Measurements from ENCODE around the gene CHDH.
A peak's percentile ranks its signal among the peaks of the same experiment; 100 is the strongest.

CHDH gene

DNA sequence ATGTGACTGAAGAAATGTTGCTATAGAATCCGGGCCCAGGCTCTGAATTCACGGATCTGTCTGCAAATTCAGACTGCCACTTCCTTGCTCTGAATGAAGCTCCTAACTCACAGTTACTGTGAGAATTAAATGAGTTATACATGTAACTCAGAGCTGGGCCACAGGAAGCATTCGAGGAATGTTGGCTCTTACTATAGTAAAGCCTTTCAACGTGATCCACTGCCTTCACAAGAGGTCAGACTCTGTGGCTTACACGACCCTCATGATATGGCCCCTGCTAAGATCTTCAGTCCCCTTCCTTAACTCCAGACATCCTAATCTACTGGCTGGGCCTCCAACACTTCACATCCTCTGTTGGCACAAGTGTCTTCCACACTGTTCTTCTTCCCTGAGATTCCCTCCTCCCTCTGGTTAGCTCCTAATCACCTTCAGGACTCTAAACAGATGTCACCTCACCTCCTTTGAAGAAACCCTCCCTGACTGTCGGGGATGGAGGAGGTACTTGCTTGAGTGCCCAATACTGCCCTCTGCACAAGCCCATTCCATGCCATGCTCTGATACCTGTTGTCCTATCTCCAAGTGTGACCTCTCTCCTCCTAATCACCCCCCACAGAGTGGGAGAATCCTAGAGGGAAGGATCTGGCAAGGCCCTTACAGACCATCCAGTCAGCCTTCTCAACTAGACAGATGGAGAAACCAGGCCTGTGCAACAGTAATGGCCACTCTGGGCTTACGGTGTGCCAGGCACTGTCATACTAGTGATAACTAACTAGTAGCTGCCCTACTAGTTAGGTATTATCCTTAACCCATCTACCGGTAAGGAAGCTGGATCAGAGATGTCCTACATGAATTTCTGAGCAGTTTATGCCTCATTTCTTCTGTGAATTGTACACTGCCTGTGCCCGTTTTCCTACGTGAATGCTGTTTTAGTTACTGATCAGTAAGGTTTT lies 34.5 kb upstream of the CHDH start:
- DNase-seq (peak; percentile 6), ATAC-seq (ENCODE audit: insufficient read depth, low read depth) (no peak)
- Histone ChIP-seq H3K79me2 (ENCODE audit: insufficient read depth, low read length) (peaks cover 13% of the 10 kb centered on the region), H3K9ac (ENCODE audit: low read depth, low read length) (peak overlapping the region; percentile 76), H3K36me3 (ENCODE audit: insufficient read depth, low read length) (peaks cover 44% of the 10 kb centered on the region), H2AFZ (ENCODE audit: low read depth, low read length) (peak overlapping the region; percentile 89), H3K27me3 (ENCODE audit: insufficient read depth, low read length, poor library complexity) (peaks cover 8% of the 10 kb centered on the region), H3K27ac (ENCODE audit: low read length) (peak overlapping the region; percentile 82), H3K9me3 (ENCODE audit: insufficient read depth, low read length, severe bottlenecking) (no peaks in the 10 kb centered on the region), H3K4me1 (ENCODE audit: insufficient read depth, low read length) (peaks cover 18% of the 10 kb centered on the region), H4K20me1 (ENCODE audit: insufficient read depth, low read length) (no peaks in the 10 kb centered on the region), H3K4me2 (ENCODE audit: insufficient read depth, low read length) (peak overlapping the region; percentile 77), H3K4me3 (ENCODE audit: low read depth in 1 of 2, low read length in 2 of 2) (peak overlapping the region; percentile 72 to 78; a peak in 3 of 4 replicates)
- no peak for TF ChIP-seq EZH2 (IDR thresholded peaks at IDR 0.05; ENCODE audit: borderline replicate concordance, low read depth, low read length, severe bottlenecking)
- TF ChIP-seq, protein P1, sequence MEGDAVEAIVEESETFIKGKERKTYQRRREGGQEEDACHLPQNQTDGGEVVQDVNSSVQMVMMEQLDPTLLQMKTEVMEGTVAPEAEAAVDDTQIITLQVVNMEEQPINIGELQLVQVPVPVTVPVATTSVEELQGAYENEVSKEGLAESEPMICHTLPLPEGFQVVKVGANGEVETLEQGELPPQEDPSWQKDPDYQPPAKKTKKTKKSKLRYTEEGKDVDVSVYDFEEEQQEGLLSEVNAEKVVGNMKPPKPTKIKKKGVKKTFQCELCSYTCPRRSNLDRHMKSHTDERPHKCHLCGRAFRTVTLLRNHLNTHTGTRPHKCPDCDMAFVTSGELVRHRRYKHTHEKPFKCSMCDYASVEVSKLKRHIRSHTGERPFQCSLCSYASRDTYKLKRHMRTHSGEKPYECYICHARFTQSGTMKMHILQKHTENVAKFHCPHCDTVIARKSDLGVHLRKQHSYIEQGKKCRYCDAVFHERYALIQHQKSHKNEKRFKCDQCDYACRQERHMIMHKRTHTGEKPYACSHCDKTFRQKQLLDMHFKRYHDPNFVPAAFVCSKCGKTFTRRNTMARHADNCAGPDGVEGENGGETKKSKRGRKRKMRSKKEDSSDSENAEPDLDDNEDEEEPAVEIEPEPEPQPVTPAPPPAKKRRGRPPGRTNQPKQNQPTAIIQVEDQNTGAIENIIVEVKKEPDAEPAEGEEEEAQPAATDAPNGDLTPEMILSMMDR (IDR thresholded peaks at IDR 0.05; ENCODE audit: borderline replicate concordance, extremely low read depth, low read length, poor library complexity, severe bottlenecking) = no peak

DNA sequence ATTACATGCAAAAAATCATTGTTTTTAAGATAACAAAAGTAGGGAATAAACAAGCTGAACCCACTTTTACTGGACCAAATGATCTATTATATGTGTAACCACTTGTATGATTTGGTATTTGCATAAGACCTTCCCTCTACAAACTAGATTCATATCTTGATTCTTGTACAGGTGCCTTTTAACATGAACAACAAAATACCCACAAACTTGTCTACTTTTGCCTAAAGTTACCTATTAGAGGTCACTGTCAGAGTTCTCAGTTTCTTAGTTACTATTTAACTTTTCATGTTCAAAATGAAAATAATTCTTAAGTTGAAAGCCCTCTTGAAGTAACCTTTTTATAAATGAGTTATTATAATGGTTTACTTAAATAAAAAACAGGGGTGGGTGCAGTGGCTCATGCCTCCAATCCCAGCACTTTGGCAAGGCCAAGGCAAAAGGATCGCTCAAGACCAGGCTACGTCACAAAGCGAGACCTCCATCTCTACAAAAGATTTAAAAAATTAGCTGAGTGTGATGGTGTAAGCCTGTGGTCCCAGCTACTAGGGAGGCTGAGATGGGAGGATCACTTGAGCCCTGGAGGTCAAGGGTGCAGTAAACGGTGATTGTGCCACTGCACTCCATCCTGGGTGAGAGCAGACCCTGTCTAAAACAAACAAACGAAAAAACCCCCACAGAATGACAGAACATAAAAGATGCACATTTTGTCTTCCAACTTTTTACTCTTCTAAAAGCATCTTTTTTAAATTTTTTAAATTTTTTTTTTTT lies 19.7 kb upstream of the CHDH start:
- H3K9me3 ChIP-seq (ENCODE audit: insufficient read depth, low read length, severe bottlenecking) = no peaks in the 10 kb centered on the region
- no peaks in the 10 kb centered on the region for H3K4me1 ChIP-seq (ENCODE audit: insufficient read depth, low read length)
- TF ChIP-seq EZH2 (IDR thresholded peaks at IDR 0.05; ENCODE audit: borderline replicate concordance, low read depth, low read length, severe bottlenecking) = no peak
- TF ChIP-seq, protein P1 (IDR thresholded peaks at IDR 0.05; ENCODE audit: borderline replicate concordance, extremely low read depth, low read length, poor library complexity, severe bottlenecking) = no peak
- DNase-seq (no peak), ATAC-seq (ENCODE audit: insufficient read depth, low read depth) (no peak)
- no peak overlapping the region for H3K9ac ChIP-seq (ENCODE audit: low read depth, low read length)
- H3K36me3 ChIP-seq (ENCODE audit: insufficient read depth, low read length) = peaks cover 37% of the 10 kb centered on the region
- no peak overlapping the region for H3K27ac ChIP-seq (ENCODE audit: low read length)
- H4K20me1 ChIP-seq (ENCODE audit: insufficient read depth, low read length) = 0 out of 2 replicates have a peak, but pooled peaks cover 3% of the 10 kb centered on the region
- no peak overlapping the region for H3K4me3 ChIP-seq (ENCODE audit: low read depth in 1 of 2, low read length in 2 of 2)
- H3K4me2 ChIP-seq (ENCODE audit: insufficient read depth, low read length) = no peak overlapping the region
- no peak overlapping the region for H2AFZ ChIP-seq (ENCODE audit: low read depth, low read length)
- H3K27me3 ChIP-seq (ENCODE audit: insufficient read depth, low read length, poor library complexity) = no peaks in the 10 kb centered on the region
- no peaks in the 10 kb centered on the region for H3K79me2 ChIP-seq (ENCODE audit: insufficient read depth, low read length)

DNA sequence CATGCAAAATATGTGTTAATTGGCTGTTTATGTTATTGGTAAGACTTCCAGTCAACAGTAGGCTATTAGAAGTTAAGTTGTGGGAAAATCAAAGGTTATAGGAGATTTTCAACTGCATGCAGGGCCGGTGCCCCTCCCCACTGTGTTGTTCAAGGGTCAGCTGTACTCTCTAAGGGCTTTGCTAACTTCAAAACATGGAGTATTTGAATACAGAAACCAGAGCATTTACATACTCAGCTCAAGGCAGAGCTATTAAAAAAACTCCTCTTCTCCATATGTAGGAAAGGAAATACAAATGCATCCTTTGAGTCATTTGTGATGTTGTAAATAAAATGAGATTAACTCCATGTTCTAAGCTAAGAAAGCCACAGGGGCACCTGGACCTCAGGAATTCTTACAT lies 16.9 kb upstream of the CHDH start:
- H3K9me3 ChIP-seq (ENCODE audit: insufficient read depth, low read length, severe bottlenecking) = no peaks in the 10 kb centered on the region
- H3K4me2 ChIP-seq (ENCODE audit: insufficient read depth, low read length) = no peak overlapping the region
- DNase-seq (no peak), ATAC-seq (ENCODE audit: insufficient read depth, low read depth) (no peak)
- no peak overlapping the region for H3K4me3 ChIP-seq (ENCODE audit: low read depth in 1 of 2, low read length in 2 of 2)
- TF ChIP-seq, protein P1 (IDR thresholded peaks at IDR 0.05; ENCODE audit: borderline replicate concordance, extremely low read depth, low read length, poor library complexity, severe bottlenecking) = no peak
- no peak for TF ChIP-seq EZH2 (IDR thresholded peaks at IDR 0.05; ENCODE audit: borderline replicate concordance, low read depth, low read length, severe bottlenecking)
- 0 out of 2 replicates have a peak, but pooled peaks cover 3% of the 10 kb centered on the region for H4K20me1 ChIP-seq (ENCODE audit: insufficient read depth, low read length)
- no peaks in the 10 kb centered on the region for H3K27me3 ChIP-seq (ENCODE audit: insufficient read depth, low read length, poor library complexity)
- H3K4me1 ChIP-seq (ENCODE audit: insufficient read depth, low read length) = no peaks in the 10 kb centered on the region
- no peak overlapping the region for H3K9ac ChIP-seq (ENCODE audit: low read depth, low read length)
- H3K27ac ChIP-seq (ENCODE audit: low read length) = no peak overlapping the region
- no peaks in the 10 kb centered on the region for H3K79me2 ChIP-seq (ENCODE audit: insufficient read depth, low read length)
- peaks cover 22% of the 10 kb centered on the region for H3K36me3 ChIP-seq (ENCODE audit: insufficient read depth, low read length)
- no peak overlapping the region for H2AFZ ChIP-seq (ENCODE audit: low read depth, low read length)
